Measurements from ENCODE around the gene TIMM22. TPM values are rescaled to one million over a fixed set of nuclear protein-coding genes. Genes with fewer than 3 reads are reported as not detected.
A peak's percentile ranks its signal among the peaks of the same experiment; 100 is the strongest.

Gene TIMM22
- total RNA-seq, 6 experiments from 2014 or later = 16.8 to 21.5 (median 18.2) TPM

GRCh38 chr17:953767-954166 lies 43.2 kb upstream of the TIMM22 start:
- no peak for TF ChIP-seq CTCF (IDR thresholded peaks at IDR 0.05)
- DNase-seq = no peak
- Mint-ChIP-seq H3K36me3 (ENCODE audit: low read depth) (peaks cover 38% of the 10 kb centered on the region), H3K27ac (no peak overlapping the region), H3K4me3 (no peak overlapping the region), H3K4me1 (ENCODE audit: low read depth) (peaks cover 50% of the 10 kb centered on the region), H3K9me3 (0 out of 2 replicates have a peak, but pooled peaks cover 4% of the 10 kb centered on the region), H3K27me3 (ENCODE audit: insufficient read depth) (peaks cover 2% of the 10 kb centered on the region)

- no peak overlapping the region for H3K27ac Mint-ChIP-seq
- peaks cover 2% of the 10 kb centered on the region for H3K27me3 Mint-ChIP-seq (ENCODE audit: insufficient read depth)
- H3K9me3 Mint-ChIP-seq = 0 out of 2 replicates have a peak, but pooled peaks cover 4% of the 10 kb centered on the region
- peaks cover 50% of the 10 kb centered on the region for H3K4me1 Mint-ChIP-seq (ENCODE audit: low read depth)
- H3K4me3 Mint-ChIP-seq = no peak overlapping the region
- no peak for TF ChIP-seq CTCF (IDR thresholded peaks at IDR 0.05)
- peaks cover 38% of the 10 kb centered on the region for H3K36me3 Mint-ChIP-seq (ENCODE audit: low read depth)
- no peak for DNase-seq
Observed at GRCh38 chr17:954431-955164, 42.3 kb upstream of the TIMM22 start.

DNA sequence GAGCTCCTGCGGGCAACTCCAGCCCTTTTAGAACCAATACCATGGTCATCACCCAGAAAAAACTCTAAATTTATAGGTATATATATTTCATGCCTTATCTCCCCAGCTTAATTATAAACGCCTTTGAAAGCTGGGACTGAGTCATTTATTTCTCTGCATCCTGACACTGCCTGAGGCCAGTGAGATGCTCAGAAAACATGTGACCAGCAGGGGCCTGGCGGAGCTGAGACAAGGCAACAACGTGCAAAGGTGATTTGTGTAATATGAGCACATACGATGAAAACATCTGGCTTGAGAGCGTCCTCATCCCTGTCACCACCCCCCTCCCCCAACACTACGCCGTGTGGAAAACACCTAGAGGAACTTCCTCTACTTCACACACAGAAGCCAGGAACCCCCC lies 40.0 kb upstream of the TIMM22 start:
- peak; percentile 17; the same call in 1 of the 2 replicates for TF ChIP-seq CTCF (IDR thresholded peaks at IDR 0.05)
- Mint-ChIP-seq H3K36me3 (ENCODE audit: low read depth) (peaks cover 38% of the 10 kb centered on the region), H3K27me3 (ENCODE audit: insufficient read depth) (peaks cover 2% of the 10 kb centered on the region), H3K4me3 (peak overlapping the region; percentile 46; the same call in 1 of the 2 replicates), H3K9me3 (0 out of 2 replicates have a peak, but pooled peaks cover 4% of the 10 kb centered on the region), H3K4me1 (ENCODE audit: low read depth) (peaks cover 28% of the 10 kb centered on the region), H3K27ac (peak overlapping the region; percentile 61)
- DNase-seq = peak; percentile 81

DNA sequence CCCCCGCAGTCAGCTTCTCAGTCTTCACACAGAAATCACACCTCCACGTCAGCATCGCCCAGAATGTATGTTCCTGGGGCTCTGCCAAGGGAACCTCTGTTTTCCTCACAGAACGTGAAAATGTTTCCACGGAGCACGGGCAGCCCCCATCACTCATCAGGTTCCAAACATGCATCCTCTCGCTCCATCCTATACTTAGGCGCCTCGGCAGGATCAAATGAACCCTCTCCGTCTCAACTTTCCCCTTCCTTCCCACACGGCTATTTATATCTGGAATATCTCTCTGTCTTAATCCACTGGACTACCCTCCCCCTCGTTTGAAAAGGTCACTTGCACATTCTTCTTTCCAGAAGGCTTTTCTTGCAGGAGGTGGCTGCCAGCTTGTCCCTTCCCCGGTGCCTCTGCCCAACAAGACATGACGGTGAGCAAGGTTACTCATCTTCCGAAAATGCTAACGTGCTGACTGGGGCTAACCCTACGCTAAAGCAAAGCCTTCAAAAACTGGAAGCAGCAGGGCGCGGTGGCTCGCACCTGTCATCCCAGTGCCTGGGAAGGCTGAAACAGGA lies 39.0 kb upstream of the TIMM22 start:
- no peak for TF ChIP-seq CTCF (IDR thresholded peaks at IDR 0.05)
- no peak for DNase-seq
- H3K4me1 Mint-ChIP-seq (ENCODE audit: low read depth) = peaks cover 27% of the 10 kb centered on the region
- H3K27ac Mint-ChIP-seq = no peak overlapping the region
- peaks cover 2% of the 10 kb centered on the region for H3K27me3 Mint-ChIP-seq (ENCODE audit: insufficient read depth)
- H3K4me3 Mint-ChIP-seq = no peak overlapping the region
- H3K36me3 Mint-ChIP-seq (ENCODE audit: low read depth) = peaks cover 34% of the 10 kb centered on the region
- 0 out of 2 replicates have a peak, but pooled peaks cover under 1% of the 10 kb centered on the region for H3K9me3 Mint-ChIP-seq

DNA sequence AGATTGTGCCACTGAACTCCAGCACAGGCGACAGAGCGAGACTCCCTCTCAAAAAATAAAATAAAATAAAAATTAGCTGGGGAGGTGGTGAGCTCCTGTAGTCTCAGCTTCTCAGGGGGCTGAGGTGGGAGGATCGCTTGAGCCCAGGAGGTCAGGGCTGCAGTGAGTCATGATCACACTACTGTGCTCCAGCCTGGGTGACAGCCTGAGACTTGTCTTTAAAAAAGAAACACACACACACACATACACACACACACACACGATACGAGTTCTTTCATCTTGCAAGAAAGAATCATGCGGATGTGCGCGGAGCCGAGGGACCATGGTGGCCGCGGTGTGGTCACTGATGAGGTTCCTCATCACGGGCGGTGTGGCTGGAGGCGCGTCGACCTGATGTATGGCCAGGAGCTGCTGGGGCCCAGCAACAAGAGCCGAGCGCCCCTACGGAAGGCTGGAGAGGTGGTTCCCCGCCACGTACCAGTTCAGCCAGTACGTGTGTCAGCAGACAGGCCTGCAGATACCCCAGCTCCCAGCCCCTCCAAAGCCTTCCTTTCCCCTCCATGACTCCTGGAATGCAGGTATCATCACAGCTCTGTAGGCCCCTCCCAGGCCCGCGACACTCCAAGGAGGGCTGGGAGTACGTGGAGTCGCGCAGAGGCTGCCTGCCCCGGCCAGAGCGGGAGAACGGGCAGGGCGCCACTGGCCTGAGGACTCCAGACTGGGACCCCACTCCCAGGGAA lies 38.0 kb upstream of the TIMM22 start:
- H3K27me3 Mint-ChIP-seq (ENCODE audit: insufficient read depth) = peaks cover 2% of the 10 kb centered on the region
- H3K27ac Mint-ChIP-seq = no peak overlapping the region
- no peak for TF ChIP-seq CTCF (IDR thresholded peaks at IDR 0.05)
- no peaks in the 10 kb centered on the region for H3K9me3 Mint-ChIP-seq
- H3K4me1 Mint-ChIP-seq (ENCODE audit: low read depth) = peaks cover 29% of the 10 kb centered on the region
- peaks cover 27% of the 10 kb centered on the region for H3K36me3 Mint-ChIP-seq (ENCODE audit: low read depth)
- DNase-seq = no peak
- no peak overlapping the region for H3K4me3 Mint-ChIP-seq

All from HFFc6 (cell line).